Activated CD4-positive, alpha-beta T cell treated with anti-CD3 and anti-CD28 coated beads for 36 hours (primary cell): ENCODE measurements around the gene PAQR7. TPM values are rescaled to one million over a fixed set of nuclear protein-coding genes. Genes with fewer than 3 reads are reported as not detected.

ENCODE experiments used
- ATAC-seq: fragments of 200-7000 bp; cut with Tn5 transposase; one replicate; pipeline ENCODE4 v1.10.0; 2021; ENCODE audit warnings: mild to moderate bottlenecking, moderate library complexity
- CTCF ChIA-PET: fragments of 350-600 bp; sonication (Branson Sonifier 250); formaldehyde crosslinking; loops from one replicate; lab custom pipeline; 2021; ENCODE audit warnings: antibody characterized with exemption; lab: Charles Lee
- POLR2A ChIA-PET: fragments of 350-600 bp; sonication (Branson Sonifier 250); formaldehyde crosslinking; loops from one replicate; lab custom pipeline; 2021; ENCODE audit warnings: antibody characterized with exemption, inconsistent platforms; lab: Charles Lee
- DNase-seq: peaks from one replicate; pipeline ENCODE4 v3.0.0-alpha.2; 2020
- H3K27ac Mint-ChIP-seq: one replicate; pipeline ENCODE4 v1.8.0; 2021; ENCODE audit warnings: mixed read lengths
- H3K27me3 Mint-ChIP-seq: one replicate; pipeline ENCODE4 v1.8.0; 2021; ENCODE audit warnings: mixed read lengths
- H3K36me3 Mint-ChIP-seq: one replicate; pipeline ENCODE4 v1.8.0; 2021; ENCODE audit warnings: low read depth, mixed read lengths
- H3K4me1 Mint-ChIP-seq: one replicate; pipeline ENCODE4 v1.8.0; 2021; ENCODE audit warnings: mixed read lengths
- H3K4me3 Mint-ChIP-seq: one replicate; pipeline ENCODE4 v1.8.0; 2021; ENCODE audit warnings: mild to moderate bottlenecking, moderate library complexity, mixed read lengths
- H3K9me3 Mint-ChIP-seq: one replicate; pipeline ENCODE4 v1.8.0; 2021; ENCODE audit warnings: low read depth, mixed read lengths
- intact Hi-C, 2 experiments: fragments of 100-400 bp; cut with DNase I in 1 of 2; cut with micrococcal nuclease in 1 of 2; formaldehyde crosslinking; loops; one replicate each; pipeline versions ENCODE4 v1.14.2 to v1.15.1; 2022 to 2024; cut with DNase I, micrococcal nuclease
- total RNA-seq, 2 experiments: library from RNA; stranded (reverse); gene quantifications; one replicate each; pipeline ENCODE4 v1.2.3, GENCODE V29; 2021

Gene PAQR7
- total RNA-seq, 2 experiments from 2014 or later, result 3.9 to 4.4 TPM

- Mint-ChIP-seq H3K4me1 (peaks cover 9% of the 10 kb centered on the region), H3K36me3 (peaks cover 2% of the 10 kb centered on the region), H3K27ac (no peak overlapping the region), H3K9me3 (no peaks in the 10 kb centered on the region), H3K4me3 (no peak overlapping the region), H3K27me3 (no peaks in the 10 kb centered on the region)
- intact Hi-C loops, result no loop called here
- no peak for DNase-seq
- no peak for ATAC-seq
- POLR2A ChIA-PET, result no interaction called here
- CTCF ChIA-PET, result interaction anchor here (0.6 to 1.0 kb wide), 2 partner anchors 246 to 306 kb away, joined by 3 read pairs; partner anchors contain the start of gene ZNF593
Measured at GRCh38 chr1:25863486-25864262, 11.8 kb downstream of the PAQR7 start.

GRCh38 chr1:25862785-25863485, 12.6 kb downstream of the PAQR7 start:
- DNase-seq, result no peak
- Mint-ChIP-seq H3K4me3 (no peak overlapping the region), H3K36me3 (peaks cover 2% of the 10 kb centered on the region), H3K9me3 (no peaks in the 10 kb centered on the region), H3K27me3 (no peaks in the 10 kb centered on the region), H3K27ac (no peak overlapping the region), H3K4me1 (peaks cover 13% of the 10 kb centered on the region)
- ChIA-PET CTCF (no interaction called here), POLR2A (no interaction called here)
- intact Hi-C loops, result no loop called here
- ATAC-seq, result no peak

GRCh38 chr1:25861316-25862286, 13.9 kb downstream of the PAQR7 start:
- no peak for DNase-seq
- no peak for ATAC-seq
- POLR2A ChIA-PET, result interaction anchor here (0.6 kb wide), 1 partner anchor 11 kb away, joined by 5 read pairs; no protein-coding TSS in a partner anchor
- H3K27me3 Mint-ChIP-seq, result no peaks in the 10 kb centered on the region
- H3K4me1 Mint-ChIP-seq, result peaks cover 13% of the 10 kb centered on the region
- no peak overlapping the region for H3K4me3 Mint-ChIP-seq
- intact Hi-C loops, result no loop called here
- no peak overlapping the region for H3K27ac Mint-ChIP-seq
- H3K9me3 Mint-ChIP-seq, result no peaks in the 10 kb centered on the region
- CTCF ChIA-PET, result interaction anchor here (0.6 kb wide), 1 partner anchor 34 kb away, joined by 3 read pairs; no protein-coding TSS in a partner anchor
- H3K36me3 Mint-ChIP-seq, result peaks cover 2% of the 10 kb centered on the region

- H3K36me3 Mint-ChIP-seq, result peaks cover 2% of the 10 kb centered on the region
Measured at GRCh38 chr1:25858906-25859789, 16.4 kb downstream of the PAQR7 start, which contains the start of gene AUNIP. Gene AUNIP (minus strand): TSS chr1:25859457. CDS start chr1:25859357, 100 bp downstream.

GRCh38 chr1:25858494-25858893, 17.0 kb downstream of the PAQR7 start:
- ATAC-seq, result no peak
- Mint-ChIP-seq H3K27ac (peak overlapping the region; percentile 66), H3K9me3 (no peaks in the 10 kb centered on the region), H3K4me1 (peaks cover 13% of the 10 kb centered on the region), H3K27me3 (no peaks in the 10 kb centered on the region), H3K36me3 (peaks cover 2% of the 10 kb centered on the region), H3K4me3 (peak overlapping the region; percentile 94)
- no peak for DNase-seq
- POLR2A ChIA-PET, result no interaction called here
- CTCF ChIA-PET, result interaction anchor here (0.6 to 0.8 kb wide), 5 partner anchors 29 to 1630 kb away, joined by 3 to 4 read pairs (median 3); partner anchors contain the start of gene MTFR1L
- intact Hi-C loops, result no loop called here

More at GRCh38 chr1:25858906-25859789, 16.4 kb downstream of the PAQR7 start, which contains the start of gene AUNIP:
- DNase-seq (peak; percentile 97), ATAC-seq (peak; percentile 95)
- peaks cover 13% of the 10 kb centered on the region for H3K4me1 Mint-ChIP-seq
- no peaks in the 10 kb centered on the region for H3K27me3 Mint-ChIP-seq
- H3K4me3 Mint-ChIP-seq, result peak within 1 kb of the TSS; percentile 94
- intact Hi-C loops, result loop anchor here in 1 of 2 experiments (1.0 kb wide), 7 partner anchors 16 to 429 kb away; partner anchors contain the start of genes CEP85, MACO1, PAFAH2 and PAQR7
- no peaks in the 10 kb centered on the region for H3K9me3 Mint-ChIP-seq
- POLR2A ChIA-PET, result interaction anchor here (0.6 kb wide), 1 partner anchor 460 kb away, joined by 3 read pairs; no protein-coding TSS in a partner anchor
- CTCF ChIA-PET, result interaction anchor here (0.6 to 0.8 kb wide), 4 partner anchors 36 to 1629 kb away, joined by 3 to 4 read pairs (median 4); partner anchors contain the start of gene MTFR1L
- peak within 1 kb of the TSS; percentile 93 for H3K27ac Mint-ChIP-seq

DNA sequence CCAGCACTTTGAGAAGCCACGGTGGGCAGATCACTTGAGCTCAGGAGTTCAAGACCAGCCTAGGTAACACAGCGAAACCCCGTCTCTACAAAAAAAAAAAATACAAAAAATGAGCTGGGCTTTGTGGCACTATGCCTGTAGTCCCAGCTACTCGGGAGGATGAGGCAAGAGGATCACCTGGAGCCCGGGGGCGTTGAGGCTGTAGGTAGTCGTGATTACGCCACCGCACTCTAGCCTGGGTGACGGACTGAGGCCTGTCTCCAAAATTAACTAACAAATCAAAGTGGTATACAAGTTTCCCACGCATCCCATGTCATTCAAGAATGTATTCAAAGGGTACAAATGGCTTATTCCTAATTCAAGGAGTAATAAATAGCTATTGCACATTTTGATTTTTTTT, 18.7 kb downstream of the PAQR7 start:
- ChIA-PET POLR2A (no interaction called here), CTCF (interaction anchor here (0.6 kb wide), 2 partner anchors 226 to 1465 kb away, joined by 3 read pairs; no protein-coding TSS in a partner anchor)
- no peak for DNase-seq
- H3K4me1 Mint-ChIP-seq, result peaks cover 13% of the 10 kb centered on the region
- no peak overlapping the region for H3K27ac Mint-ChIP-seq
- H3K9me3 Mint-ChIP-seq, result no peaks in the 10 kb centered on the region
- ATAC-seq, result no peak
- no peaks in the 10 kb centered on the region for H3K36me3 Mint-ChIP-seq
- H3K4me3 Mint-ChIP-seq, result no peak overlapping the region
- H3K27me3 Mint-ChIP-seq, result no peaks in the 10 kb centered on the region
- intact Hi-C loops, result no loop called here

- Mint-ChIP-seq H3K4me1 (peaks cover 5% of the 10 kb centered on the region), H3K27me3 (no peaks in the 10 kb centered on the region), H3K4me3 (no peak overlapping the region), H3K9me3 (no peaks in the 10 kb centered on the region), H3K27ac (no peak overlapping the region), H3K36me3 (no peaks in the 10 kb centered on the region)
- CTCF ChIA-PET, result interaction anchor here (0.7 to 1.3 kb wide), 5 partner anchors 14 to 105 kb away, joined by 3 to 5 read pairs (median 4); no protein-coding TSS in a partner anchor
- no peak for DNase-seq
- no peak for ATAC-seq
- POLR2A ChIA-PET, result no interaction called here
- intact Hi-C loops, result no loop called here
Measured at GRCh38 chr1:25854554-25854953, 21.0 kb downstream of the PAQR7 start.

GRCh38 chr1:25848531-25848930, 27.0 kb downstream of the PAQR7 start:
- DNase-seq (no peak), ATAC-seq (no peak)
- Mint-ChIP-seq H3K27me3 (no peaks in the 10 kb centered on the region), H3K27ac (no peak overlapping the region), H3K4me1 (peaks cover 8% of the 10 kb centered on the region), H3K36me3 (no peaks in the 10 kb centered on the region), H3K9me3 (no peaks in the 10 kb centered on the region), H3K4me3 (no peak overlapping the region)
- intact Hi-C loops, result no loop called here
- ChIA-PET POLR2A (interaction anchor here (0.7 kb wide), 1 partner anchor 140 kb away, joined by 3 read pairs; no protein-coding TSS in a partner anchor), CTCF (interaction anchor here (0.7 kb wide), 1 partner anchor 118 kb away, joined by 3 read pairs; no protein-coding TSS in a partner anchor)

- no peaks in the 10 kb centered on the region for H3K36me3 Mint-ChIP-seq
- POLR2A ChIA-PET, result interaction anchor here (0.7 kb wide), 1 partner anchor 141 kb away, joined by 3 read pairs; no protein-coding TSS in a partner anchor
- H3K4me3 Mint-ChIP-seq, result no peak overlapping the region
- no peaks in the 10 kb centered on the region for H3K27me3 Mint-ChIP-seq
- ATAC-seq (no peak), DNase-seq (no peak)
- H3K27ac Mint-ChIP-seq, result no peak overlapping the region
- H3K9me3 Mint-ChIP-seq, result no peaks in the 10 kb centered on the region
- H3K4me1 Mint-ChIP-seq, result peaks cover 8% of the 10 kb centered on the region
- CTCF ChIA-PET, result interaction anchor here (0.6 to 0.7 kb wide), 2 partner anchors 119 to 143 kb away, joined by 3 read pairs; no protein-coding TSS in a partner anchor
- intact Hi-C loops, result no loop called here
Measured at GRCh38 chr1:25847929-25848328, 27.6 kb downstream of the PAQR7 start.
